ENCODE measurements around the gene PROC.

Gene PROC

DNA sequence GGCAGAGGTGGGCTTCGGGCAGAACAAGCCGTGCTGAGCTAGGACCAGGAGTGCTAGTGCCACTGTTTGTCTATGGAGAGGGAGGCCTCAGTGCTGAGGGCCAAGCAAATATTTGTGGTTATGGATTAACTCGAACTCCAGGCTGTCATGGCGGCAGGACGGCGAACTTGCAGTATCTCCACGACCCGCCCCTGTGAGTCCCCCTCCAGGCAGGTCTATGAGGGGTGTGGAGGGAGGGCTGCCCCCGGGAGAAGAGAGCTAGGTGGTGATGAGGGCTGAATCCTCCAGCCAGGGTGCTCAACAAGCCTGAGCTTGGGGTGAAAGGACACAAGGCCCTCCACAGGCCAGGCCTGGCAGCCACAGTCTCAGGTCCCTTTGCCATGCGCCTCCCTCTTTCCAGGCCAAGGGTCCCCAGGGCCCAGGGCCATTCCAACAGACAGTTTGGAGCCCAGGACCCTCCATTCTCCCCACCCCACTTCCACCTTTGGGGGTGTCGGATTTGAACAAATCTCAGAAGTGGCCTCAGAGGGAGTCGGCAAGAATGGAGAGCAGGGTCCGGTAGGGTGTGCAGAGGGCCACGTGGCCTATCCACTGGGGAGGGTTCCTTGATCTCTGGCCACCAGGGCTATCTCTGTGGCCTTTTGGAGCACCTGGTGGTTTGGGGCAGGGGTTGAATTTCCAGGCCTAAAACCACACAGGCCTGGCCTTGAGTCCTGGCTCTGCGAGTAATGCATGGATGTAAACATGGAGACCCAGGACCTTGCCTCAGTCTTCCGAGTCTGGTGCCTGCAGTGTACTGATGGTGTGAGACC is at the start of gene PROC:
Gene PROC, plus strand, starts transcription at position 128 of the 812 bp plus-strand sequence. CDS start 1,516 bp downstream, outside the sequence.
- no peak for DNase-seq

DNA sequence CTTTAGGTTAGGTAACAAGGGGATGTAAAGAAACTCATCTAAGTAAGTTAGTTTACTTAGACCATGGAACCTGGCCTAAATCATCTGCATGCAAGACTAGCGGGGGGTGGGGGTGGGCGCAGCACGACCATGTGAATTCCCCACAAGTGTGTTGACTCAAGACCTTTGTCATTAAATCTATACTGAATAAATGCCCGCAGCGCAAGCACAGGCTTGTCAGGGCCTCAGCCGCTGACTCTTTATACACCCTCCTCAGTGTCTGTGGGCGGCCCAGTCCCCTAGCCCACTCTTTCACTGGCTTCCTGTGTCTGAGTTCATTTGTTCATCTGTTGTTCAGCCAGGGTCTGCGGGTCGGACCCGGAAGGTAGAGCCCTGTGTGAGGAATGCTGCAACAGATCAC is 48.2 kb upstream of the PROC start:
- no peak for DNase-seq

DNA sequence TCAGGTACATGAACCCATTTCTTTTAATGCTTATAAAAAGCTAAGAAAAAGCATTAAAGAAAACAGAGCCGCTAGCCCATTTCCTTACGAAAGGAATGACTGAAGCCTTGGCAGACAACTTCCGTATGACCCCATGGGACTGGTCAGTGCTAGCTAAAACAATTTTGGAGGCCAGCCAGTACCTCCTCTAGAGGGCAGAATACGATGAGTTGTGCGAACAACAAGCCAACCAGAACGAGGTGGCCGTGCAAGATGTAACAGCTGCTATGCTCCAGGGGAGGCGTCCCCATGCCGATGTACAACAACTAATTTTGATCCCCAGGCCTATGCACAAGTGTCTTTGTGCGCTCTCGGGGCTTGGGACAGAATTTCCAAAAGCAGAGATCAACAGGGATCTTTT is 47.2 kb upstream of the PROC start:
- no peak for DNase-seq

DNA sequence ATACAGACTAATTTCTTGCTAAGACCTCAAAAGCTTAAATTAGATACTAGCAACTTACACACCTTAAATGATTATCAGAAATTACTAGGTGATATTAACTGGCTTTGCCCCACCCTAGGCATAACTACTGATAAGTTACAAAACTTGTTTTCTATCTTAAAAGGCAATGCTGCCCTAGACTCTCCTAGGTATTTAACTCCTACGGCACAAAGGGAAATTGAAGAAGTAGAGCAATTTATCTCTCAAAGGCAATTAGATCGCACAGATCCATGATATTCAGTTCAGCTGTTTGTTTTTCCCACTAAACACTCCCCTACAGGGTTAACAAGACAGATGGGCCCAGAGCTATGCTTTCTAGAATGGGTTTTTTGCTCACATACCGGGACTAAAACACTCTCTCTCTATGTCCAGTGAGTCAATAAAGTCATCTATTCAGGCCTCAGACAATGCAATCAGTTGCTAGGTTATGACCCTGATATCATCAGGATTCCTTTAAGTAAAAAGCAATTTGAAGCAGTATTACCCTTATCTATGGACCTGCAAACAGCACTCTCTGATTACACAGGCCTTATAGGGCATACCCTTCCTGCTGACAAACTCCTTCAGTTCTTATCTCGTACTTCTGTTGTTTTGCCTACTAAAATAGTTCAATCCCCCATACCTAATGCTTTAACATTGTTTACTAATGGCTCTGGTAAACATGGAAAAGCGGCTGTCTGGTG is 44.7 kb upstream of the PROC start:
- DNase-seq, result no peak

DNA sequence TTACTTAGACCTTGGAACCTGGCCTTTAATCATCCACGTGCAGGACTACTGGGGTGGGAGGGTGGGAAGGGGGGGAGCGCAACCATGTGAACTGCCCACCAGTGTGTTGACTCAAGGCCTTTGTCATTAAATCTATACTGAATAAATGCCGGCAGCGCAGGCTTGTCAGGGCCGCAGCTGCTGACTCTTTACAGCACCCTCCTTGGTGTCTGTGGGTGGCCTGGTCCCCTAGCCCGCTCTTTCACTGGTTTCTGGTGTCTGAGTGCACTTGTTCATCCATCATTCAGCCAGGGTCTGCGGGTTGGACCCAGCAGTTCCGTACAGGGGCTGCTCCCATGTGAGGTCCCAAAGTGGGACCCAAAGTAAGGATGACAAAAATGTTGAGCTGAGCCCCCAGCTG is 42.0 kb upstream of the PROC start:
- DNase-seq, result no peak

DNA sequence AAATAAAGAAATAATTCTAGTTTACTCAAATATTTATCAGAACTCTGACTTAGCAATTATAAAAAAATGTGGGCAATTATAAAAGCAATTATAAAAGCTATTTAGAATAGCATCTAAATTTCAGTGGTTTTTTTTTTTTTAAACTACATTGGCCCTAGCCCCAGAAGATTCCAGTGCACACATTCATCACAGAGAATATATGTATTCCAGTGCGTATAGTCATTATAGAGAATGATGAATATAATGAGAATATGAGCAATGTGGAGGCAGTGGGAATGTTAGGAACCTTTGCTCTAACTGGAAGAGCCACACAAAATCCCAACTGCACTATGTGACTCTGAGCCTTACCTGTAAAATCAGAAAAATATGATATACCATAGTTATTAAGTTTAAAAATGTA is 41.0 kb upstream of the PROC start:
- no peak for DNase-seq

DNA sequence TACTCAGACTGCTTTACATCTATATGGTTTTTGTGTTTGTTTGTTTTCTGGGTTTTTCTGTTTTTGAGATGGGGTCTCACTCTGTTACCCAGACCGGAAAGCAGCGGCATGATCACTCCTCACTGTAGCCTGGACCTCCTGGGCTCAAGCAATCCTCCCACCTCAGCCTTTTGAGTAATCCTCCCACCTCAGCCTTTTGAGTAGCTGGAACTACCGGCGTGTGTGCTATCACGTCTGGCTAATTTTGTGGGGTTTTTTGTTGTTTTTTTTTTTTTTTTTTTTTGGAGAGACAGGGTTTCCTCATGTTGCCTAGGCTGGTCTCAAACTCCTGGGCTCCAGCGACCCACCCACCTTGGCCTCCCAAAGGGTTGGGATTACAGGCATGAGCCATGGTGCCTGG is 39.5 kb upstream of the PROC start:
- DNase-seq, result no peak

DNA sequence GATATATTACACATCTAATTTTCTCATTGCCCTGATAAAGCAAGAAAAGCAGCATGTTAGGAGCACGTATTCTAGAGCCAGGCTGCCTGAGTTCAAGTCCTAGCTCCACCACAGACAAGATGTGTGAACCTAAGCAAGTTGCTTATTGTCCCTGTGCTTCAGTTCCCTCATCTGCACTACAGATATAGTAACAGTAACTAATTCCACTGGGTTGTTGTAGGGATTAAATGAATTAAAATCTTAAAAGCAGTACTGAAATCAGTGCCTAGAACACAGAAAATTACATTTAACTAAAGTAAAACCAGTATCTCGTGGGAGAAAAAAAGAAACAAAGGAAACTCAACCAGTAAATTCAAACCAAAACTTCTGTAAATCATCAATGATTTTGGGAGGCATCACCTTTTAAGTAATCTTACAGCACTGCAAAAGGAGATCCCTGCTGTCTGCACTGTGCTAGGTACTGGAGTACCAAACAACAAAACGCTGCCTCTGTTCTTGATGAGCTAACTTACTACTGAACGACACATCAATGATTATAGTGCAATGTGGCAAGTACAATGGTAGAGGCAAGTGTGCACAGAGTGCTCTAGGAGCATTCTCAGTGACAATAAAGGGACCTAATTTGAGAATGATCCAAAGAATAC is 38.4 kb upstream of the PROC start:
- DNase-seq, result no peak

DNA sequence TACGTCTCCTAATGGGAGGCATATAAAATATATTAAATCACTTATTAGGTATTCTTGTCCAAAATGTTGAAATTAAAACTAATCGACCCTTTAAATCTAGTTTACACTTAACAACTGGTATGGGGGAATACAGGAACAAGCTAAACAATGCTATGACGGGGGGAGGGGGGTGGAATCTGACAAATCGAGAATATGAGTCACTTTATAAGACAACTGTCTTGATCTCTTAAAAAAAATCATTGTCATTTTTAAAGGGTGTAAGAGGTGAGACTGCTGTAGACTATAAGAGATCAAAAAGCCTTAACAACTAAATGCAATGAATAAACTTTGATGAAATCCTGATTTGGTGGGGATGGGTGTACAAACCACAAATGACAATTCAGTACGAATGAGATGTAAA is 36.5 kb upstream of the PROC start:
- no peak for DNase-seq

DNA sequence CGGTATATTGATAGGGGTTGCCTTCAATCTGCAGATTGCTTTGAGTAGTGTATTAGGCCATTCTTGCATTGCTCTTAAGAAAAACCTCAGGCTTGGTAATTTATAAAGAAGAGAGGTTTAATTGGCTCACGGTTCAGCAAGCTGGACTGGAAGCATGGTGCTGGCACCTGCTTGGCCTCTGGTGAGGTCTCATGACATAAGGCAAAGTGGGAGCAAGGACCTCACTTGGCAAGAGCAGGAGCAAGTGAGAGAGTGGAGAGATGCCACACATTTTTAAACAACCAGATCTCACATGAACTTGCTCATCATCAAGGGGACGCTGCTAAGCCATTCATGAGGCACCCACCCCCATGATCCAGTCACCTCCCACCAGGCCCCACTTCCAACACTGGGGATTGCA is 35.4 kb upstream of the PROC start:
- no peak for DNase-seq

DNA sequence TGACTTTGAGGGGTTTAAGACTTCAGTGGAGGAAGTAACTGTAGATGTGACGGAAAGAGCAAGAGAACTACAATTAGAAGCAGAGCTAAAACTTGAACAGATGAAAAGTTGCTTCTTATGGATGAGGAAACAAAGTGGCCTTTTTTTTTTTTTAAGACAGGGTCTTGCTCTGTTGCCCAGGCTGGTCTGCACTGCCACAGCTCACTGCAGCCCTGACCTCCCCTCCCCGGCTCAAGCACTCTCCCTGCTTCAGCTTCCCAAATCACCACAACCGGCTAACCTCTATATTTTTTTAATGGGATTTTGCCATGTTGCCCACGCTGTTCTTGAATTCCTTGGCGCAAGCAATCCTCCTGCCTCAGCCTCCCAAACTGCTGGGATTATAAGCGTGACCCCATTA is 33.7 kb upstream of the PROC start:
- no peak for DNase-seq

DNA sequence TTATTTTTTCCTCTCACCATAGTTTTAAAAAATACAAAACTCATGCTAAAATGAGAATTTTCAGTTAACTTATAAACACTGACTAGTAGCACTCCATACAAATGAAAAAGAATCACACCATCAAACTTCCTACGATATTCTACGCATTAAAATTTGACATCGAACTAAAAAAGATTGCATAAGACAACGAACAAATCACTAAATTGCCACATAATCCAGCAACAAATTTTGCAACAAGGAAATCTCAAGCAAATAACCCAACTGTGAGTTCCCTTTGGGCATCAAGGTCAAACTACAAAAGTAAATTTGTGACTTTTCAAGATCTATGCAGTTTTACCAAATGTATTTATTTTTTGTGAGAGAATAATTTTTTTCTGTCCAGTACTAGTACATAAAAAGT is 32.0 kb upstream of the PROC start:
- no peak for DNase-seq

DNA sequence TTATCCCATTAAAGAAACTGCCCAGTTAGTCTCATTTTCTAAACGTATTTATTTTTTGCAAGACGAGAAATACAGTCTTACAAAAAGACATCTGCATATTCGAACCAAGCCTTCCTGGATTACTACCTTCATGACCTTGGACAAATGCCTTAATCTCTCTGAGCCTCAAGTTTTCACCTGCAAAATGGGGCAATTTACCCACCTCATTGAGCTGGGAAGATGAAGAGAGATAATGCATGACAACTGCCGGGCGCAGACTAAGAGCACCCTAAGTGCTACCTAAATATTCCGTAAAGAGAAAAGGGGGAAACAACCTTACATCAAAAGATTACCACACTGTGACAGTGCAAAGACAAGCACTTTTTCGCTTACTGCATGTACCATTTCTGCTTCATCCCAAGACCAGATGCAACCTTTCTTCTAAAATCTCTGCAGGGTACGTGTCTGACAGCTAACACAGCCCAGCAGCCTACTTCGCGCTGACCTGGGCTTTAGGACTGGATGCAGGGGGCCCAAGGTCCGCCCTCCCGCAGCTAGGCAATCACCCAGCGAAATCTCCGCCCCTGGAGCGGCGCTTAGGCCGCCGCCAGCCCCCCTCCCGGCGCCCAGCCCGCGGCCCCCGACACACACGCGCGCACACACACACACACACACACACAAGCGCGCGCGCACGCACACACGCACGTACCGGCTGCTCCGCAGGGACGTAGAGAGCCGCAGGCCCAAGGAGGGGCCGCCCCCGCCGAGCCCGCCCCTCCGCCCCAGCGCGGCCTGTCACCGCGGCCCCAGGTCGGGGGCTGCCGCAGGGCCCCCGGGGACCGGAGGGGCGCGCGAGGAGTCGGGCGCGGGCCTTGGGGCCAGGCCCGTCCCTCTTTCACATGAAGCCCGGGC is 31.2 kb upstream of the PROC start:
- peak; percentile 59 for DNase-seq

DNA sequence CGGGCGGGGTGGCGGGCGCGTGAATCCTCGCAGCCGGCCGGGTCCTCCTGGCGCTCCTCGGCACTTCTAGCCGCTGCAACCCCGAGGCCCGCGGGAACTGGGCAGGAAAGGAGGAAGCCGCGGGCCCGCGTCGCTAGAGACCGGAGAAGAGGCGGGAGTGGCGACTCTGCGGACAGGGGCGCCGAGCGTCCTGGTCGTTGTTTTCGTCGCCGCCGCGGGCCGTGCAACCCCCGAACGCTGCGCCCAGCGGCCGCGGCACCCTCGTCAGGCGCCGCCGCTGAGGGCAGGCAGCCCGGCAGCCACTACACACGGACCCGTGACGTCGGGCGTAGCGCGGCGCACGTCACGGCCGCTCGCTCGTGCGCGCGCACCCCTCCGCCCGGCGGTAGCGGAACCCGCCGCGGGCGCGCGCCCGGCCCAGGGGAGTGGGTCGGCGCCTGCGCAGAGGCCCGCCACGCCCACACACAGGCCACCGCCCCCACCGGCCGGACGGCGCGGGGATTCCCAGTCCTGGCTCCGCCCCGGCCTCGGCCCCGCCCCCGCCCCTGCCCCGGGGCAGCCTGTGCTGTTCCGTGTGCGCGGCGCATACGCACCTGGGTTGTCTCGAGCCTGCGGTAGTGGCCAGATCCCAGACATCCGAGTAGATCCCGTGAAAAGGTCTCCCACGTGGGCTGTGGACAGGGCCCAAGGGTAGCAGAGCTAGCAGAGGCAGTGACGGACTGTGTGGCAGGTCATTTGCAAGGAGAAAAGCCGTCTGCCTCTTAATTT is 30.4 kb upstream of the PROC start, which contains the start of gene MAP3K2:
Gene MAP3K2, minus strand, starts transcription at position 321 of the 768 bp plus-strand sequence. CDS start 44,846 bp downstream, outside the sequence.
- peak; percentile 74 for DNase-seq

DNA sequence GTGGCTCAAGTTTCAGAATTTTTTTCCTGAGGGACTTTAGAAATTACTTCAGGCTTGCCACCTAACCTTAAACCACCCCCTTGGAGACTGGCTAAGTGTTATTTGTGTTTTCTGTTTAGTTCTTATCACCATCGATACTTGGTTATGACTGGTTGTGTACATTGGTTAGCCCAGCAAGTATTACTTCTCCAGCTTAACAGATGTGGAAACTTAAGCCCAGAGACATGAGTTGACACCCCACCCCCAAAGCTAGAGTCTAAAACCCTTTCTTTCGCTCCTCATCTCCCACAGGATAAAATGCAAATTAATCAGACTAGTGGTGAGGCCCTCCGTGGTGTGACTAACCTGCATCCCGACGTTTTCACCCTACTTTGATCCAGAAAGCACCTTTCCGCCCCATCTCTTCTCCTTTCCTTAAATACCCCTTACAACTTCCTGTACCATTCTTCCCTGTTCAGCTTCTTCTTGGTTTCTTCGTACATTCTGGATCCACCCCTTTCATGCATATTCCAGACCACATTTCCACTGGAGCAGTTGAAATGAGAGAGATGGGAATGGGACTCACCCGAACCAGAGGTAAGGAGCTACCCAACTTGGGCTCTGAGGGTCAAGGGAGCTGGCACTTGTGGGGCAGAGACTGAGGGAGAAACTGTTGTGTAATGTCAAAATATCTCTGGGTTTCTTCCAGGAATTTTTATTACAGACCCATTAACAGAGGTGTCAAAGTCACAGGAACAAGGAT is 29.6 kb upstream of the PROC start:
- DNase-seq, result no peak

DNA sequence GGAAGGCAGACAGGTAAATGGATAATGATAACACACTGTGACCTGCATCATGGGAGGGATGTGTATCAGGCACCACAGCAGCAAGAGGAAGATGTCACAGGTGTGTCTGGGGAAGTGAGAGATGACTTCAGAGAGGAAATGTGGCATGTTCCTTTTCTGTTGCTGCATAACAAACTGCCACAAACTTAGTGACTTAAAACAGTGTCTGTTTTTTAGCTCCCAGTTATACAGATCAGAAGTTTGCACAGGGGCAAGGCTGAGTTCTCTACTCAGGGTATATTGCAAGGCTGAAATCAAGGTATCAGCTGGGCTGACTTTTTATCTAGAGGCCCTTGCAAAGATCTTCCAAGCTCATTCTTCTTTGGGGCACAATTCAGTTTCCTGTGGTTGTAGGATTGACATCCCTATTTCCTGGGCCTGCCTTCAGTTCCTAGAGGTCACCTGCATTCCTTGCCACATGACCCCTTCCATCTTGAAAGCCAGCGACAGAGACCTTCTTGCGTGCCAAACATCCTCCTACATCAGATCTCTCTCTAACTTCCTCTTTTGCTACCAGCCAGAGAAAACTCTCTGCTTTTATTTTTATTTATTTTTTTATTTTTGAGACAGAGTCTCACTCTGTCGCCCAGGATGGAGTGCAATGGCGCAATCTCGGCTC is 28.3 kb upstream of the PROC start:
- DNase-seq, result no peak

DNA sequence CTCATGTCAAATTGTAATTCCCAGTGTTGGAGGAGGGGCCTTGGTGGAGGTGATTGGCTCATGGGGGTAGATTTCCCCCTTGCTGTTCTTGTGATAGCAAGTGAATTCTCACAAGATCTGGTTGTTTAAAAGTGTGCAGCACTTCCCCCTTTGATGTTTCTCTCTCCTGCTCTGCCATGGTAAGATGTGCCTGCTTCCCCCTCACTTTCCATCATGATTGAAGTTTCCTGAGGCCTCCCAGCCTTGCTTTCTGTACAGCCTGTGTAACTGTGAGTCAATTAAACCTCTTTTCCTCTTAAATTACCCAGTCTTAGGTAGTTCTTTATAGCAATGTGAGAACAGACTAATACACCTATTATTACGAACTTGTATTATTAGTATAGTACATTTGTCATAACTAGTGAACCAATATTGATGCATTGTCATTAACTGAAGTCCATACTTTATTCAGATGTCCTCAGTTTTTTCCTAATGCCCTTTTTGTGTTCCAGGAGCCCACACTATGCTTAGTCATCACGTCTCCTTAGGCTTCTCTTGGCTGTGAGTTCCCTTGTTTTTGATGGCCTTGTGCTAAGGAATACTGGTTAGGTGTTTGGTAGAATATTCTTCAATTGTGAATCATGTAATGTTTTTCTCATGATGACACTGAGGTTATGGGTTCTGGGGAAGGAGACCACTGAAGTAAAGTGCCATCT is 25.9 kb upstream of the PROC start:
- no peak for DNase-seq

DNA sequence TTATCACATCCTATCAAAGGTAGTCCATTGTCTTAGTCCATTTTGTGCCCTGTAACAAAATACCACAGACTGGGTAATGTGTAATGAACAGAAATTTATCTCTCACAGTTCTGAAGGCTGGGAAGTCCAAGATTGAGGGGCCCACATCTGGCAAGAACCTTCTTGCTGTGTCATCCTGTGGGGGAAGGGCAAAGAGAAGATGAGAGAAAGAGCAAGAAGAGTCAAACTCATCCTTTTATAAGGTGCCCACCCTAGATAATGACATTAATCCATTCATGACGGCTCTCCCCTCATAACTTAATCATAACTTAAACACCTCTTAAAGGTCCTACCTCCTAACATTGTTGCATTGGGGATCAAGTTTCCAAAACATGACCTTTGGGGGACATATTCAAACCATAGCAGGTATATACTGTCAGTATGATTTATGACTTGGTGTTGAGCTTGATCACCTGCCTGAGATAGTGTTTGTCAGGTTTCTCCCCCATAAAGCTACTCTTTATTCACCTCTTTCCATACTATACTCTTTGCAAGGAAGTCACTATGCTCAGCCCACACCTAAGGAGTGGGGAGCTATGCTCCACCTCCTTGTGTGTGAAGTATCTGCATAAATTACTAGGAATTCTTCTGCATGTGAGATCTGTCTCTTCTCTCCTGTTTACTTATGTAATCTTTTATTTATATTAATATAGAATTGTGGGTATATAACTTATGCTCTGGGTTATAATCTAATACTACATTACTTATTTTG is 25.2 kb upstream of the PROC start:
- no peak for DNase-seq

DNA sequence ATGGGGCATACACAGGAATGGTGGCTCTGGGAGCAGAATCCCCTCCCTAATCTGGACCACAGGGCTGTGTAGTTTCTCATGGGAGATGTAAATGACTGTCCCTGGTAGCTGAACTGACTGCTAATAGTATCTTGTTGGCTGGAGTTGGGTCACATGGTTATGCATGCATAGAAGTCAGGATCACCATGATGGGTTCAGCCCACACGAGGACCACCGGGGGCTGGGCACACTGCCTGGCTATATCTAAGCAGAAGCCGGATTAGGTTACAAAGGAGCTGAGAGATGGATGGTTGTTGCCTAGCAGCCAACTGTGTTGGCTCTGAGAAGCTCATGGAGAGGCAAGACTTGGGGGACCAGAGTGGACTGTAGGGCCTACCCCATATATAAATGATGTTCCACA is 23.7 kb upstream of the PROC start:
- DNase-seq, result no peak

Data from NCI-H1694 (cell line).